ENCODE results near the gene IGSF3.

DNA sequence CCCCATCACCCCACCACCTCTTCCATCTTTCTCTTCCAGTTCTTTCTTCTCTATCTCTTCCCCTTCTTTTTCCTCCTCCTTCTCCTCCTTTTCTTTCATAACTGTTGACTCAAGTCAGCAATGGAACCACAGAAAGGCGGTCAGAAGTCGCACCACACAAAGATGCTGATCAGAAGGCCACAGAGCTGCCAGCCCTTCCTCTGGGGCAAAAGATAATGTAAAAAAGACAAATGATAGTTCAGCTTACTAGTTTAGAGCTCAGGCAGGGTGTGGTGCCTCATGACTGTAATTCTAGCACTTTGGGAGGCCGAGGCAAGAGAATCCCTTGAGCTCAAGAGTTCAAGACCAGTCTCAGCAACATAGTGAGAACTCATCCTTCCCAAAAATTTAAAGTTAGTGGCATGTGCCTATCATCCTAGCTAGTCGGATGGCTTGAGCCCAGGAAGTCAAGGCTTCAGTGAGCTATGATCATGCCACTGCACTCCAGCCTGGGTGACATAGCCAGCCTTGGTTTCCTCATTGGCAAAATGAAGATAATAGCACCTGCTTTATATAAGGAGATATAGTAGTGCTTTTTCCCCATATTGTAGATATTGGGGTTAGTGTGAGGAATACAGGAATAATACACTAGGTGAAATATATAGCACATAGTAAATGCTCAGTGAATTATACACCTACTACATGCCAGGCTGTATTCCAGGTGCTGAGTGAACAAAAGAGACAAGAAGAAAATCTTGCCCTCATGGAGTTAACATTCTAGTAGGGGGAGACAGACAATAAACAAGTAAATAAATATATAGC, 12.5 kb upstream of the IGSF3 start:
- TF ChIP-seq POLR2AphosphoS5 (IDR thresholded peaks at IDR 0.05) (no peak), POLR2A (IDR thresholded peaks at IDR 0.05) (no peak)

Measured in suprapubic skin (tissue), 4 donors.